ENCODE results near the gene PTGES2. TPM values are rescaled to one million over a fixed set of nuclear protein-coding genes. Genes with fewer than 3 reads are reported as not detected.

Gene PTGES2
- total RNA-seq, 1 donor from 2014 or later = 39.8 TPM

- H3K27ac Mint-ChIP-seq (ENCODE audit: unreplicated experiment) = no peak overlapping the region
- TF ChIP-seq CTCF (IDR thresholded peaks at IDR 0.05; ENCODE audit: unreplicated experiment) = no peak
- DNase-seq (ENCODE audit: low spot score) = no peak
- no peak overlapping the region for H3K4me3 Mint-ChIP-seq (ENCODE audit: unreplicated experiment)
- H3K4me1 Mint-ChIP-seq (ENCODE audit: unreplicated experiment) = peaks cover 13% of the 10 kb centered on the region
- no peaks in the 10 kb centered on the region for H3K9me3 Mint-ChIP-seq (ENCODE audit: unreplicated experiment)
- peaks cover 2% of the 10 kb centered on the region for H3K27me3 Mint-ChIP-seq (ENCODE audit: unreplicated experiment)
- peaks cover 6% of the 10 kb centered on the region for H3K36me3 Mint-ChIP-seq (ENCODE audit: low read depth, unreplicated experiment)
Observed at GRCh38 chr9:128081056-128081455, 46.5 kb downstream of the PTGES2 start.

- Mint-ChIP-seq H3K27me3 (ENCODE audit: unreplicated experiment) (peaks cover 2% of the 10 kb centered on the region), H3K9me3 (ENCODE audit: unreplicated experiment) (no peaks in the 10 kb centered on the region), H3K4me1 (ENCODE audit: unreplicated experiment) (peaks cover 13% of the 10 kb centered on the region), H3K27ac (ENCODE audit: unreplicated experiment) (no peak overlapping the region), H3K36me3 (ENCODE audit: low read depth, unreplicated experiment) (no peaks in the 10 kb centered on the region), H3K4me3 (ENCODE audit: unreplicated experiment) (no peak overlapping the region)
- TF ChIP-seq CTCF (IDR thresholded peaks at IDR 0.05; ENCODE audit: unreplicated experiment) = no peak
- no peak for DNase-seq (ENCODE audit: low spot score)
Observed at GRCh38 chr9:128080206-128080605, 47.3 kb downstream of the PTGES2 start.

- H3K27ac Mint-ChIP-seq (ENCODE audit: unreplicated experiment) = no peak overlapping the region
- no peak for DNase-seq (ENCODE audit: low spot score)
Observed at GRCh38 chr9:128078504-128079434, 48.8 kb downstream of the PTGES2 start.

GRCh38 chr9:128077847-128078503 is 49.6 kb downstream of the PTGES2 start:
- H3K4me1 Mint-ChIP-seq (ENCODE audit: unreplicated experiment) = peaks cover 13% of the 10 kb centered on the region
- no peak for DNase-seq (ENCODE audit: low spot score)
- no peaks in the 10 kb centered on the region for H3K36me3 Mint-ChIP-seq (ENCODE audit: low read depth, unreplicated experiment)
- no peak overlapping the region for H3K27ac Mint-ChIP-seq (ENCODE audit: unreplicated experiment)
- no peaks in the 10 kb centered on the region for H3K9me3 Mint-ChIP-seq (ENCODE audit: unreplicated experiment)
- H3K27me3 Mint-ChIP-seq (ENCODE audit: unreplicated experiment) = peaks cover 1% of the 10 kb centered on the region
- H3K4me3 Mint-ChIP-seq (ENCODE audit: unreplicated experiment) = no peak overlapping the region
- no peak for TF ChIP-seq CTCF (IDR thresholded peaks at IDR 0.05; ENCODE audit: unreplicated experiment)

More at GRCh38 chr9:128078504-128079434, 48.8 kb downstream of the PTGES2 start:
- H3K9me3 Mint-ChIP-seq (ENCODE audit: unreplicated experiment) = no peaks in the 10 kb centered on the region
- no peak for TF ChIP-seq CTCF (IDR thresholded peaks at IDR 0.05; ENCODE audit: unreplicated experiment)
- H3K4me3 Mint-ChIP-seq (ENCODE audit: unreplicated experiment) = no peak overlapping the region
- H3K27me3 Mint-ChIP-seq (ENCODE audit: unreplicated experiment) = peaks cover 1% of the 10 kb centered on the region
- H3K36me3 Mint-ChIP-seq (ENCODE audit: low read depth, unreplicated experiment) = no peaks in the 10 kb centered on the region
- H3K4me1 Mint-ChIP-seq (ENCODE audit: unreplicated experiment) = peaks cover 13% of the 10 kb centered on the region

Data from endothelial cell (in vitro differentiated cells).